ENCODE results near the gene FHAD1.

DNA sequence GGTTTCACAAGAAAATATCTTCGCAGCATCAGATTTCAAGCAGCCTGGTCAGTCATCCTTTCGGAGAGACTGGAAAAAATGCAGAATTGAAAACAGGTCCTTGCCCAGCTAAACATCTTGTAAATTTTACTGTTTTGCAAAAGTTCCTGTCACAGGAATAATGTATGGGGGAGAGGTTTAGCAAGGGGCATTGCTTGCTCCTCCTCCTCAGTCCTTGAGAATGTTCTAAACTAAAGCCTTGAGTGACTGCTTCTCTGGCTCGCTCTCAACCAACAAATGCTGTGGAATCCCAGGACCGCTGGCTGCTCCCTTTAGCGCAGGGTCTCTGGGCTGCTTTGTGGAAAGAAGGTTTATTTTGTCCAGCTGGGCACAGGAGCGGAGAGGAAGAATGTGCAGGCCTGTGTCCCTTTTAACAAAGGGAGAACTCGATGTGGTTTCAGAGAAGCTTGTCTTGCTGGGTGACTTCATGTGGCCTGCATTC is 33.6 kb upstream of the FHAD1 start:
- TF ChIP-seq POLR2AphosphoS5 (IDR thresholded peaks at IDR 0.05; ENCODE audit: insufficient read depth, low read depth, low read length): no peak
- TF ChIP-seq, protein P1, sequence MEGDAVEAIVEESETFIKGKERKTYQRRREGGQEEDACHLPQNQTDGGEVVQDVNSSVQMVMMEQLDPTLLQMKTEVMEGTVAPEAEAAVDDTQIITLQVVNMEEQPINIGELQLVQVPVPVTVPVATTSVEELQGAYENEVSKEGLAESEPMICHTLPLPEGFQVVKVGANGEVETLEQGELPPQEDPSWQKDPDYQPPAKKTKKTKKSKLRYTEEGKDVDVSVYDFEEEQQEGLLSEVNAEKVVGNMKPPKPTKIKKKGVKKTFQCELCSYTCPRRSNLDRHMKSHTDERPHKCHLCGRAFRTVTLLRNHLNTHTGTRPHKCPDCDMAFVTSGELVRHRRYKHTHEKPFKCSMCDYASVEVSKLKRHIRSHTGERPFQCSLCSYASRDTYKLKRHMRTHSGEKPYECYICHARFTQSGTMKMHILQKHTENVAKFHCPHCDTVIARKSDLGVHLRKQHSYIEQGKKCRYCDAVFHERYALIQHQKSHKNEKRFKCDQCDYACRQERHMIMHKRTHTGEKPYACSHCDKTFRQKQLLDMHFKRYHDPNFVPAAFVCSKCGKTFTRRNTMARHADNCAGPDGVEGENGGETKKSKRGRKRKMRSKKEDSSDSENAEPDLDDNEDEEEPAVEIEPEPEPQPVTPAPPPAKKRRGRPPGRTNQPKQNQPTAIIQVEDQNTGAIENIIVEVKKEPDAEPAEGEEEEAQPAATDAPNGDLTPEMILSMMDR (IDR thresholded peaks at IDR 0.05; ENCODE audit: extremely low read depth in 1 of 2, insufficient read depth in 1 of 2, low read depth in 1 of 2, low read length in 2 of 2): no peak
- TF ChIP-seq POLR2A (IDR thresholded peaks at IDR 0.05; ENCODE audit: low read depth, low read length): no peak
- TF ChIP-seq, protein P2, sequence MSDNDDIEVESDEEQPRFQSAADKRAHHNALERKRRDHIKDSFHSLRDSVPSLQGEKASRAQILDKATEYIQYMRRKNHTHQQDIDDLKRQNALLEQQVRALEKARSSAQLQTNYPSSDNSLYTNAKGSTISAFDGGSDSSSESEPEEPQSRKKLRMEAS (IDR thresholded peaks at IDR 0.05; ENCODE audit: insufficient read depth, insufficient read length): no peak
- TF ChIP-seq MYC (IDR thresholded peaks at IDR 0.05; ENCODE audit: low read depth, low read length): no peak
- no peak for TF ChIP-seq FOS (IDR thresholded peaks at IDR 0.05; ENCODE audit: borderline replicate concordance, insufficient read depth, low read length)
- TF ChIP-seq EZH2 (IDR thresholded peaks at IDR 0.05; ENCODE audit: borderline replicate concordance, low read depth, low read length, severe bottlenecking): no peak
- no peak for TF ChIP-seq JUN (IDR thresholded peaks at IDR 0.05; ENCODE audit: borderline replicate concordance, insufficient read depth, insufficient read length, low read depth)
- no peak for TF ChIP-seq GATA2 (IDR thresholded peaks at IDR 0.05; ENCODE audit: insufficient read depth, insufficient read length, low read depth, low read length)

Data from endothelial cell of umbilical vein (primary cell).